ENCODE data around the gene CHI3L2.

CHI3L2 gene

GRCh38 chr1:111251570-111251969, 24.1 kb downstream of the CHI3L2 start:
- no peak for DNase-seq (ENCODE audit: low read depth in 2 of 2)

GRCh38 chr1:111252786-111253185, 25.3 kb downstream of the CHI3L2 start:
- DNase-seq (ENCODE audit: low read depth in 2 of 2) = no peak

- DNase-seq (ENCODE audit: low read depth in 2 of 2) = no peak
Measured at GRCh38 chr1:111253876-111254275, 26.4 kb downstream of the CHI3L2 start.

- DNase-seq (ENCODE audit: low read depth in 2 of 2) = no peak
Measured at GRCh38 chr1:111256988-111257658, 29.6 kb downstream of the CHI3L2 start.

- no peak for DNase-seq (ENCODE audit: low read depth in 2 of 2)
Measured at GRCh38 chr1:111267801-111268508, 40.4 kb downstream of the CHI3L2 start.

- DNase-seq (ENCODE audit: low read depth in 2 of 2) = no peak
Measured at GRCh38 chr1:111269825-111270406, 42.4 kb downstream of the CHI3L2 start.

- DNase-seq (ENCODE audit: low read depth in 2 of 2) = no peak
Measured at GRCh38 chr1:111270771-111271463, 43.4 kb downstream of the CHI3L2 start.

GRCh38 chr1:111271464-111271801, 43.9 kb downstream of the CHI3L2 start:
- no peak for DNase-seq (ENCODE audit: low read depth in 2 of 2)

GRCh38 chr1:111272081-111272480, 44.6 kb downstream of the CHI3L2 start:
- DNase-seq (ENCODE audit: low read depth in 2 of 2) = no peak

- DNase-seq (ENCODE audit: low read depth in 2 of 2) = no peak
Measured at GRCh38 chr1:111274653-111275052, 47.1 kb downstream of the CHI3L2 start.

GRCh38 chr1:111275079-111275478, 47.6 kb downstream of the CHI3L2 start:
- peak; percentile 1 to 2 for DNase-seq (ENCODE audit: low read depth in 2 of 2)

GRCh38 chr1:111275780-111276433, 48.4 kb downstream of the CHI3L2 start:
- DNase-seq (ENCODE audit: low read depth in 2 of 2) = no peak

GRCh38 chr1:111279144-111279543, 51.6 kb downstream of the CHI3L2 start:
- DNase-seq (ENCODE audit: low read depth in 2 of 2) = no peak

GRCh38 chr1:111280267-111280666, 52.8 kb downstream of the CHI3L2 start:
- DNase-seq (ENCODE audit: low read depth in 2 of 2) = no peak

GRCh38 chr1:111281411-111281810, 53.9 kb downstream of the CHI3L2 start:
- no peak for DNase-seq (ENCODE audit: low read depth in 2 of 2)

GRCh38 chr1:111283838-111284237, 56.3 kb downstream of the CHI3L2 start:
- DNase-seq (ENCODE audit: low read depth in 2 of 2) = no peak

GRCh38 chr1:111285879-111286278, 58.4 kb downstream of the CHI3L2 start:
- no peak for DNase-seq (ENCODE audit: low read depth in 2 of 2)

- DNase-seq (ENCODE audit: low read depth in 2 of 2) = no peak
Measured at GRCh38 chr1:111286912-111287311, 59.4 kb downstream of the CHI3L2 start.

- no peak for DNase-seq (ENCODE audit: low read depth in 2 of 2)
Measured at GRCh38 chr1:111289371-111289770, 61.9 kb downstream of the CHI3L2 start.

- no peak for DNase-seq (ENCODE audit: low read depth in 2 of 2)
Measured at GRCh38 chr1:111290104-111290503, 62.6 kb downstream of the CHI3L2 start.

- DNase-seq (ENCODE audit: low read depth in 2 of 2) = no peak
Measured at GRCh38 chr1:111290630-111291029, 63.1 kb downstream of the CHI3L2 start, which contains the start of gene CHIA. CHIA (plus strand) TSS chr1:111290851; CDS start chr1:111310468, 19,617 bp downstream.
